HEK293 (cell line): ENCODE results near the gene DISC1.

ENCODE experiments used
- CTCF ChIA-PET: fragments of 350-600 bp; formaldehyde crosslinking; extraction: SDS; loops from one replicate; lab custom pipeline; 2021; ENCODE audit warnings: antibody characterized with exemption; lab: Yijun Ruan, JAX
- POLR2A ChIA-PET: fragments of 300-600 bp; formaldehyde crosslinking; extraction: SDS; loops from one replicate; lab custom pipeline; 2020; ENCODE audit warnings: antibody characterized with exemption, inconsistent platforms; lab: Yijun Ruan, JAX
- H3K27ac ChIP-seq: fragments of 200-500 bp; sonication (Bioruptor generic); 2 replicates; pipeline ENCODE4 v1.5.1; 2014; ENCODE audit warnings: low read depth, low read length, control low read depth, inconsistent platforms; ENCODE audit errors: extremely low read depth
- H3K36me3 ChIP-seq, 2 experiments: fragments of 200-500 bp in 1 of 2; sonication (Bioruptor generic) in 1 of 2; 1 replicate in 1 of 2; 2 replicates in 1 of 2; pipeline ENCODE4 v1.5.1; 2014 to 2017; ENCODE audit warnings: inconsistent platforms in 2 of 2, low read length in 2 of 2; ENCODE audit not compliant: control insufficient read depth in 2 of 2, insufficient read depth in 1 of 2
- H3K4me1 ChIP-seq: fragments of 200-500 bp; sonication (Bioruptor generic); 2 replicates; pipeline ENCODE4 v1.5.1; 2014; ENCODE audit warnings: mild to moderate bottlenecking, low read length, inconsistent platforms; ENCODE audit not compliant: control insufficient read depth, insufficient read depth
- H3K4me3 ChIP-seq: 2 replicates; pipeline ENCODE4 v1.5.1; 2011; ENCODE audit warnings: low read depth, mild to moderate bottlenecking, control low read depth, low read length, moderate library complexity
- H3K9me3 ChIP-seq: fragments of 200-500 bp; sonication (Bioruptor generic); 2 replicates; pipeline ENCODE4 v1.5.1; 2014; ENCODE audit warnings: low read depth, low read length, inconsistent platforms; ENCODE audit not compliant: control insufficient read depth, insufficient read depth
- FEZF1 ChIP-seq: fragments of 450-650 bp; formaldehyde crosslinking; IDR thresholded peaks from 2 replicates; pipeline ENCODE4 v1.5.1; 2016; ENCODE audit warnings: missing biosample characterization, missing genetic modification characterization
- GLI4 ChIP-seq: fragments of 450-650 bp; formaldehyde crosslinking; IDR thresholded peaks from 2 replicates; pipeline ENCODE4 v1.5.1; 2016; ENCODE audit warnings: missing biosample characterization, missing genetic modification characterization
- GLIS2 ChIP-seq: fragments of 450-650 bp; formaldehyde crosslinking; IDR thresholded peaks from 2 replicates; pipeline ENCODE4 v1.5.1; 2016; ENCODE audit warnings: missing biosample characterization, missing genetic modification characterization
- HOXA7 ChIP-seq: sonication (generic); formaldehyde crosslinking; IDR thresholded peaks from 2 replicates; pipeline ENCODE4 v1.8.1; 2022; ENCODE audit warnings: missing genetic modification reagents, borderline replicate concordance
- OSR2 ChIP-seq: fragments of 450-650 bp; formaldehyde crosslinking; IDR thresholded peaks from 2 replicates; pipeline ENCODE4 v1.5.1; 2016; ENCODE audit warnings: missing biosample characterization, missing genetic modification characterization
- PRDM6 ChIP-seq: fragments of 450-650 bp; formaldehyde crosslinking; IDR thresholded peaks from 2 replicates; pipeline ENCODE4 v1.5.1; 2017; ENCODE audit warnings: missing biosample characterization, missing genetic modification characterization
- YY2 ChIP-seq: fragments of 450-650 bp; formaldehyde crosslinking; IDR thresholded peaks from 2 replicates; pipeline ENCODE4 v1.5.1; 2016; ENCODE audit warnings: missing biosample characterization, missing genetic modification characterization
- ZBTB7A ChIP-seq: fragments of 450-650 bp; formaldehyde crosslinking; IDR thresholded peaks from 2 replicates; pipeline ENCODE4 v1.5.1; 2016; ENCODE audit warnings: low read depth, missing biosample characterization, missing genetic modification characterization
- ZBTB8A ChIP-seq: fragments of 450-650 bp; formaldehyde crosslinking; IDR thresholded peaks from 2 replicates; pipeline ENCODE4 v1.5.1; 2016; ENCODE audit warnings: missing biosample characterization, missing genetic modification characterization
- ZNF10 ChIP-seq: fragments of 450-650 bp; formaldehyde crosslinking; IDR thresholded peaks from 2 replicates; pipeline ENCODE4 v1.5.1; 2017; ENCODE audit warnings: missing biosample characterization, missing genetic modification characterization
- ZNF155 ChIP-seq: fragments of 450-650 bp; formaldehyde crosslinking; IDR thresholded peaks from 2 replicates; pipeline ENCODE4 v1.5.1; 2016; ENCODE audit warnings: missing biosample characterization, missing genetic modification characterization
- ZNF202 ChIP-seq: fragments of 450-650 bp; formaldehyde crosslinking; IDR thresholded peaks from 2 replicates; pipeline ENCODE4 v1.5.1; 2016; ENCODE audit warnings: missing biosample characterization, missing genetic modification characterization, borderline replicate concordance
- ZNF341 ChIP-seq: fragments of 450-650 bp; formaldehyde crosslinking; IDR thresholded peaks from 2 replicates; pipeline ENCODE4; 2016; ENCODE audit warnings: low read depth, missing biosample characterization, missing genetic modification characterization
- ZNF423 ChIP-seq: fragments of 450-650 bp; formaldehyde crosslinking; IDR thresholded peaks from 2 replicates; pipeline ENCODE4 v1.5.1; 2016; ENCODE audit warnings: missing biosample characterization, missing genetic modification characterization
- ZNF529 ChIP-seq: fragments of 450-650 bp; formaldehyde crosslinking; IDR thresholded peaks from 2 replicates; pipeline ENCODE4 v1.5.1; 2017; ENCODE audit warnings: missing genetic modification characterization, missing biosample characterization; ENCODE audit not compliant: insufficient replicate concordance
- ZNF548 ChIP-seq: fragments of 450-650 bp; formaldehyde crosslinking; IDR thresholded peaks from 2 replicates; pipeline ENCODE4 v1.5.1; 2016; ENCODE audit warnings: missing biosample characterization, missing genetic modification characterization
- ZNF791 ChIP-seq: fragments of 450-650 bp; formaldehyde crosslinking; IDR thresholded peaks from 2 replicates; pipeline ENCODE4 v1.5.1; 2016; ENCODE audit warnings: missing biosample characterization, missing genetic modification characterization
- ZSCAN18 ChIP-seq: fragments of 450-650 bp; formaldehyde crosslinking; IDR thresholded peaks from 2 replicates; pipeline ENCODE4 v1.5.1; 2016; ENCODE audit warnings: missing biosample characterization, missing genetic modification characterization
- TF ChIP-seq, protein P1 (sequence below): fragments of 450-650 bp; IDR thresholded peaks from 2 replicates; pipeline ENCODE4 v1.5.1; 2018; ENCODE audit warnings: missing biosample characterization, missing genetic modification characterization
- TF ChIP-seq, protein P2 (sequence below): fragments of 450-650 bp; formaldehyde crosslinking; IDR thresholded peaks from 2 replicates; pipeline ENCODE4 v1.5.1; 2016; ENCODE audit warnings: missing biosample characterization, missing genetic modification characterization
- TF ChIP-seq, protein P3 (sequence below): fragments of 450-650 bp; formaldehyde crosslinking; IDR thresholded peaks from 2 replicates; pipeline ENCODE4; 2016; ENCODE audit warnings: missing biosample characterization, missing genetic modification characterization
- TF ChIP-seq, protein P4 (sequence below): fragments of 450-650 bp; formaldehyde crosslinking; IDR thresholded peaks from 2 replicates; pipeline ENCODE4 v1.5.1; 2016; ENCODE audit warnings: missing biosample characterization, missing genetic modification characterization
- TF ChIP-seq, protein P5 (sequence below): fragments of 450-650 bp; formaldehyde crosslinking; optimal IDR thresholded peaks from 2 replicates; pipeline ENCODE3; 2016; ENCODE audit warnings: missing biosample characterization, mild to moderate bottlenecking, missing genetic modification characterization

DISC1 gene

GRCh38 chr1:231738554-231738953, 112.0 kb downstream of the DISC1 start:
- no peaks in the 10 kb centered on the region for H3K9me3 ChIP-seq
- H3K36me3 ChIP-seq = no peaks in the 10 kb centered on the region; a peak in 1 of 3 replicates
- CTCF ChIA-PET = interaction anchor here (2.5 to 4.8 kb wide), 2 partner anchors 13 to 18 kb away, joined by 10 to 30 read pairs; no protein-coding TSS in a partner anchor
- no peaks in the 10 kb centered on the region for H3K4me1 ChIP-seq
- no peak for TF ChIP-seq OSR2 (tag by site-specific recombination)
- TF ChIP-seq ZNF548 (tag by site-specific recombination) = no peak
- no peak for TF ChIP-seq FEZF1
- no peak for TF ChIP-seq GLI4
- TF ChIP-seq ZNF155 (tag by site-specific recombination) = no peak
- TF ChIP-seq ZNF202 (tag by site-specific recombination) = no peak
- no peak for TF ChIP-seq ZBTB8A (tag by site-specific recombination)
- no peak for TF ChIP-seq ZNF529 (tag by site-specific recombination)
- TF ChIP-seq, all 188 proteins: peak for 0
- POLR2A ChIA-PET = no interaction called here
- H3K4me3 ChIP-seq = no peak overlapping the region
- no peak overlapping the region for H3K27ac ChIP-seq

- Histone ChIP-seq H3K4me1 (no peaks in the 10 kb centered on the region), H3K4me3 (no peak overlapping the region), H3K36me3 (no peaks in the 10 kb centered on the region), H3K27ac (no peak overlapping the region), H3K9me3 (no peaks in the 10 kb centered on the region)
- POLR2A ChIA-PET = no interaction called here
- CTCF ChIA-PET = interaction anchor here (1.0 to 6.2 kb wide), 3 partner anchors 11 to 18 kb away, joined by 3 to 53 read pairs (median 4); no protein-coding TSS in a partner anchor
- TF ChIP-seq, protein P1, sequence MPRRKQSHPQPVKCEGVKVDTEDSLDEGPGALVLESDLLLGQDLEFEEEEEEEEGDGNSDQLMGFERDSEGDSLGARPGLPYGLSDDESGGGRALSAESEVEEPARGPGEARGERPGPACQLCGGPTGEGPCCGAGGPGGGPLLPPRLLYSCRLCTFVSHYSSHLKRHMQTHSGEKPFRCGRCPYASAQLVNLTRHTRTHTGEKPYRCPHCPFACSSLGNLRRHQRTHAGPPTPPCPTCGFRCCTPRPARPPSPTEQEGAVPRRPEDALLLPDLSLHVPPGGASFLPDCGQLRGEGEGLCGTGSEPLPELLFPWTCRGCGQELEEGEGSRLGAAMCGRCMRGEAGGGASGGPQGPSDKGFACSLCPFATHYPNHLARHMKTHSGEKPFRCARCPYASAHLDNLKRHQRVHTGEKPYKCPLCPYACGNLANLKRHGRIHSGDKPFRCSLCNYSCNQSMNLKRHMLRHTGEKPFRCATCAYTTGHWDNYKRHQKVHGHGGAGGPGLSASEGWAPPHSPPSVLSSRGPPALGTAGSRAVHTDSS (tag by site-specific recombination) = no peak
- TF ChIP-seq, protein P2, sequence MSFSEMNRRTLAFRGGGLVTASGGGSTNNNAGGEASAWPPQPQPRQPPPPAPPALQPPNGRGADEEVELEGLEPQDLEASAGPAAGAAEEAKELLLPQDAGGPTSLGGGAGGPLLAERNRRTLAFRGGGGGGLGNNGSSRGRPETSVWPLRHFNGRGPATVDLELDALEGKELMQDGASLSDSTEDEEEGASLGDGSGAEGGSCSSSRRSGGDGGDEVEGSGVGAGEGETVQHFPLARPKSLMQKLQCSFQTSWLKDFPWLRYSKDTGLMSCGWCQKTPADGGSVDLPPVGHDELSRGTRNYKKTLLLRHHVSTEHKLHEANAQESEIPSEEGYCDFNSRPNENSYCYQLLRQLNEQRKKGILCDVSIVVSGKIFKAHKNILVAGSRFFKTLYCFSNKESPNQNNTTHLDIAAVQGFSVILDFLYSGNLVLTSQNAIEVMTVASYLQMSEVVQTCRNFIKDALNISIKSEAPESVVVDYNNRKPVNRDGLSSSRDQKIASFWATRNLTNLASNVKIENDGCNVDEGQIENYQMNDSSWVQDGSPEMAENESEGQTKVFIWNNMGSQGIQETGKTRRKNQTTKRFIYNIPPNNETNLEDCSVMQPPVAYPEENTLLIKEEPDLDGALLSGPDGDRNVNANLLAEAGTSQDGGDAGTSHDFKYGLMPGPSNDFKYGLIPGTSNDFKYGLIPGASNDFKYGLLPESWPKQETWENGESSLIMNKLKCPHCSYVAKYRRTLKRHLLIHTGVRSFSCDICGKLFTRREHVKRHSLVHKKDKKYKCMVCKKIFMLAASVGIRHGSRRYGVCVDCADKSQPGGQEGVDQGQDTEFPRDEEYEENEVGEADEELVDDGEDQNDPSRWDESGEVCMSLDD (tag by site-specific recombination) = no peak
- TF ChIP-seq ZNF791 (tag by site-specific recombination) = no peak
- no peak for TF ChIP-seq ZBTB7A (tag by site-specific recombination)
- TF ChIP-seq ZSCAN18 (tag by site-specific recombination) = no peak
- TF ChIP-seq PRDM6 (tag by site-specific recombination) = no peak
- TF ChIP-seq, protein P3, sequence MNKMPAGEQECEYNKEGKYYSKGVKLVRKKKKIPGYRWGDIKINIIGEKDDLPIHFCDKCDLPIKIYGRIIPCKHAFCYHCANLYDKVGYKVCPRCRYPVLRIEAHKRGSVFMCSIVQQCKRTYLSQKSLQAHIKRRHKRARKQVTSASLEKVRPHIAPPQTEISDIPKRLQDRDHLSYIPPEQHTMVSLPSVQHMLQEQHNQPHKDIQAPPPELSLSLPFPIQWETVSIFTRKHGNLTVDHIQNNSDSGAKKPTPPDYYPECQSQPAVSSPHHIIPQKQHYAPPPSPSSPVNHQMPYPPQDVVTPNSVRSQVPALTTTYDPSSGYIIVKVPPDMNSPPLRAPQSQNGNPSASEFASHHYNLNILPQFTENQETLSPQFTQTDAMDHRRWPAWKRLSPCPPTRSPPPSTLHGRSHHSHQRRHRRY (tag by site-specific recombination) = no peak
- TF ChIP-seq, protein P4, sequence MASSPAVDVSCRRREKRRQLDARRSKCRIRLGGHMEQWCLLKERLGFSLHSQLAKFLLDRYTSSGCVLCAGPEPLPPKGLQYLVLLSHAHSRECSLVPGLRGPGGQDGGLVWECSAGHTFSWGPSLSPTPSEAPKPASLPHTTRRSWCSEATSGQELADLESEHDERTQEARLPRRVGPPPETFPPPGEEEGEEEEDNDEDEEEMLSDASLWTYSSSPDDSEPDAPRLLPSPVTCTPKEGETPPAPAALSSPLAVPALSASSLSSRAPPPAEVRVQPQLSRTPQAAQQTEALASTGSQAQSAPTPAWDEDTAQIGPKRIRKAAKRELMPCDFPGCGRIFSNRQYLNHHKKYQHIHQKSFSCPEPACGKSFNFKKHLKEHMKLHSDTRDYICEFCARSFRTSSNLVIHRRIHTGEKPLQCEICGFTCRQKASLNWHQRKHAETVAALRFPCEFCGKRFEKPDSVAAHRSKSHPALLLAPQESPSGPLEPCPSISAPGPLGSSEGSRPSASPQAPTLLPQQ (tag by site-specific recombination) = no peak
- TF ChIP-seq ZNF10 = no peak
- TF ChIP-seq, protein P5, sequence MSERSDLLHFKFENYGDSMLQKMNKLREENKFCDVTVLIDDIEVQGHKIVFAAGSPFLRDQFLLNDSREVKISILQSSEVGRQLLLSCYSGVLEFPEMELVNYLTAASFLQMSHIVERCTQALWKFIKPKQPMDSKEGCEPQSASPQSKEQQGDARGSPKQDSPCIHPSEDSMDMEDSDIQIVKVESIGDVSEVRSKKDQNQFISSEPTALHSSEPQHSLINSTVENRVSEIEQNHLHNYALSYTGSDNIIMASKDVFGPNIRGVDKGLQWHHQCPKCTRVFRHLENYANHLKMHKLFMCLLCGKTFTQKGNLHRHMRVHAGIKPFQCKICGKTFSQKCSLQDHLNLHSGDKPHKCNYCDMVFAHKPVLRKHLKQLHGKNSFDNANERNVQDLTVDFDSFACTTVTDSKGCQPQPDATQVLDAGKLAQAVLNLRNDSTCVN (tag by site-specific recombination) = no peak
- TF ChIP-seq YY2 (tag by site-specific recombination) = no peak
- no peak for TF ChIP-seq GLIS2 (tag by site-specific recombination)
- no peak for TF ChIP-seq ZNF341 (tag by site-specific recombination)
- TF ChIP-seq HOXA7 = no peak
- no peak for TF ChIP-seq ZNF423 (tag by site-specific recombination)
These were observed 117.4 kb downstream of the DISC1 start for GRCh38 chr1:231743966-231744365.
